ENCODE measurements around the gene PIP4K2C.
"Not testable (repeated sequence)": the region's sequence is repeated elsewhere in the genome, so short reads cannot be mapped to it uniquely, and the experiment has no call there.

The PIP4K2C gene

GRCh38 chr12:57615637-57616036, 24.6 kb downstream of the PIP4K2C start:
- Histone ChIP-seq H3K27ac (ENCODE audit: insufficient read depth, low read depth, low read length, poor library complexity, severe bottlenecking) (no peak overlapping the region), H3K27me3 (ENCODE audit: control insufficient read depth, insufficient read depth, low read length, poor library complexity, severe bottlenecking) (peaks cover 54% of the 10 kb centered on the region), H3K9me3 (ENCODE audit: control insufficient read depth, low read length) (no peaks in the 10 kb centered on the region), H3K4me1 (ENCODE audit: control insufficient read depth, insufficient read depth, low read length) (peaks cover 4% of the 10 kb centered on the region), H3K36me3 (ENCODE audit: control insufficient read depth, insufficient read depth, low read length) (no peaks in the 10 kb centered on the region), H3K4me3 (ENCODE audit: insufficient read depth, low read depth, low read length) (no peak overlapping the region)
- 92 to 93% methylated on average over 5 of the region's 5 CpGs for WGBS, 2 experiments

GRCh38 chr12:57616383-57617101, 25.6 kb downstream of the PIP4K2C start:
- no peaks in the 10 kb centered on the region for H3K36me3 ChIP-seq (ENCODE audit: control insufficient read depth, insufficient read depth, low read length)
- no peak overlapping the region for H3K27ac ChIP-seq (ENCODE audit: insufficient read depth, low read depth, low read length, poor library complexity, severe bottlenecking)
- peaks cover 60% of the 10 kb centered on the region for H3K27me3 ChIP-seq (ENCODE audit: control insufficient read depth, insufficient read depth, low read length, poor library complexity, severe bottlenecking)
- H3K4me1 ChIP-seq (ENCODE audit: control insufficient read depth, insufficient read depth, low read length) = peaks cover 4% of the 10 kb centered on the region
- WGBS, 2 experiments = 89 to 94% methylated on average over 3 of the region's 3 CpGs
- no peaks in the 10 kb centered on the region for H3K9me3 ChIP-seq (ENCODE audit: control insufficient read depth, low read length)
- no peak overlapping the region for H3K4me3 ChIP-seq (ENCODE audit: insufficient read depth, low read depth, low read length)

GRCh38 chr12:57617942-57618341, 26.9 kb downstream of the PIP4K2C start:
- Histone ChIP-seq H3K27me3 (ENCODE audit: control insufficient read depth, insufficient read depth, low read length, poor library complexity, severe bottlenecking) (peaks cover 64% of the 10 kb centered on the region), H3K9me3 (ENCODE audit: control insufficient read depth, low read length) (no peaks in the 10 kb centered on the region), H3K4me1 (ENCODE audit: control insufficient read depth, insufficient read depth, low read length) (no peaks in the 10 kb centered on the region), H3K4me3 (ENCODE audit: insufficient read depth, low read depth, low read length) (no peak overlapping the region), H3K36me3 (ENCODE audit: control insufficient read depth, insufficient read depth, low read length) (no peaks in the 10 kb centered on the region), H3K27ac (ENCODE audit: insufficient read depth, low read depth, low read length, poor library complexity, severe bottlenecking) (no peak overlapping the region)
- WGBS, 2 experiments = 78% methylated on average over 11 of the region's 11 CpGs

- not testable (repeated sequence) for H3K4me3 ChIP-seq (ENCODE audit: insufficient read depth, low read depth, low read length); H3K36me3 ChIP-seq (ENCODE audit: control insufficient read depth, insufficient read depth, low read length); H3K27ac ChIP-seq (ENCODE audit: insufficient read depth, low read depth, low read length, poor library complexity, severe bottlenecking); H3K9me3 ChIP-seq (ENCODE audit: control insufficient read depth, low read length); H3K4me1 ChIP-seq (ENCODE audit: control insufficient read depth, insufficient read depth, low read length)
- WGBS, 2 experiments = 82 to 83% methylated on average over 6 of the region's 6 CpGs
- H3K27me3 ChIP-seq (ENCODE audit: control insufficient read depth, insufficient read depth, low read length, poor library complexity, severe bottlenecking) = peaks cover 67% of the 10 kb centered on the region
Measured at GRCh38 chr12:57618431-57618830, 27.4 kb downstream of the PIP4K2C start.

- no peaks in the 10 kb centered on the region for H3K9me3 ChIP-seq (ENCODE audit: control insufficient read depth, low read length)
- WGBS, 2 experiments = 42 to 51% methylated on average over 15 to 16 of the region's 16 CpGs
- no peaks in the 10 kb centered on the region for H3K36me3 ChIP-seq (ENCODE audit: control insufficient read depth, insufficient read depth, low read length)
- peaks cover 73% of the 10 kb centered on the region for H3K27me3 ChIP-seq (ENCODE audit: control insufficient read depth, insufficient read depth, low read length, poor library complexity, severe bottlenecking)
- no peak overlapping the region for H3K27ac ChIP-seq (ENCODE audit: insufficient read depth, low read depth, low read length, poor library complexity, severe bottlenecking)
- peak overlapping the region; percentile 12 for H3K4me3 ChIP-seq (ENCODE audit: insufficient read depth, low read depth, low read length)
- no peaks in the 10 kb centered on the region for H3K4me1 ChIP-seq (ENCODE audit: control insufficient read depth, insufficient read depth, low read length)
Measured at GRCh38 chr12:57618966-57619433, 28.0 kb downstream of the PIP4K2C start.

GRCh38 chr12:57619434-57620244, 28.6 kb downstream of the PIP4K2C start:
- H3K4me3 ChIP-seq (ENCODE audit: insufficient read depth, low read depth, low read length) = peak overlapping the region; percentile 12
- H3K36me3 ChIP-seq (ENCODE audit: control insufficient read depth, insufficient read depth, low read length) = no peaks in the 10 kb centered on the region
- no peak overlapping the region for H3K27ac ChIP-seq (ENCODE audit: insufficient read depth, low read depth, low read length, poor library complexity, severe bottlenecking)
- peaks cover 79% of the 10 kb centered on the region for H3K27me3 ChIP-seq (ENCODE audit: control insufficient read depth, insufficient read depth, low read length, poor library complexity, severe bottlenecking)
- WGBS, 2 experiments = 14 to 15% methylated on average over 46 of the region's 46 CpGs
- H3K4me1 ChIP-seq (ENCODE audit: control insufficient read depth, insufficient read depth, low read length) = no peaks in the 10 kb centered on the region
- no peaks in the 10 kb centered on the region for H3K9me3 ChIP-seq (ENCODE audit: control insufficient read depth, low read length)

- H3K36me3 ChIP-seq (ENCODE audit: control insufficient read depth, insufficient read depth, low read length) = no peaks in the 10 kb centered on the region
Measured at GRCh38 chr12:57620245-57620935, 29.4 kb downstream of the PIP4K2C start.

GRCh38 chr12:57620936-57621496, 30.0 kb downstream of the PIP4K2C start:
- 3 to 5% methylated on average over 42 of the region's 42 CpGs for WGBS, 2 experiments
- no peaks in the 10 kb centered on the region for H3K9me3 ChIP-seq (ENCODE audit: control insufficient read depth, low read length)
- peaks cover 90% of the 10 kb centered on the region for H3K27me3 ChIP-seq (ENCODE audit: control insufficient read depth, insufficient read depth, low read length, poor library complexity, severe bottlenecking)
- peak overlapping the region; percentile 35 for H3K4me3 ChIP-seq (ENCODE audit: insufficient read depth, low read depth, low read length)
- H3K27ac ChIP-seq (ENCODE audit: insufficient read depth, low read depth, low read length, poor library complexity, severe bottlenecking) = no peak overlapping the region
- H3K36me3 ChIP-seq (ENCODE audit: control insufficient read depth, insufficient read depth, low read length) = no peaks in the 10 kb centered on the region
- no peaks in the 10 kb centered on the region for H3K4me1 ChIP-seq (ENCODE audit: control insufficient read depth, insufficient read depth, low read length)

More at GRCh38 chr12:57620245-57620935, 29.4 kb downstream of the PIP4K2C start:
- H3K9me3 ChIP-seq (ENCODE audit: control insufficient read depth, low read length) = no peaks in the 10 kb centered on the region
- 22 to 23% methylated on average over 13 of the region's 13 CpGs for WGBS, 2 experiments
- H3K4me1 ChIP-seq (ENCODE audit: control insufficient read depth, insufficient read depth, low read length) = no peaks in the 10 kb centered on the region
- peaks cover 87% of the 10 kb centered on the region for H3K27me3 ChIP-seq (ENCODE audit: control insufficient read depth, insufficient read depth, low read length, poor library complexity, severe bottlenecking)
- H3K27ac ChIP-seq (ENCODE audit: insufficient read depth, low read depth, low read length, poor library complexity, severe bottlenecking) = no peak overlapping the region
- H3K4me3 ChIP-seq (ENCODE audit: insufficient read depth, low read depth, low read length) = no peak overlapping the region

- Histone ChIP-seq H3K27me3 (ENCODE audit: control insufficient read depth, insufficient read depth, low read length, poor library complexity, severe bottlenecking) (peaks cover 95% of the 10 kb centered on the region), H3K9me3 (ENCODE audit: control insufficient read depth, low read length) (no peaks in the 10 kb centered on the region), H3K27ac (ENCODE audit: insufficient read depth, low read depth, low read length, poor library complexity, severe bottlenecking) (no peak overlapping the region), H3K36me3 (ENCODE audit: control insufficient read depth, insufficient read depth, low read length) (no peaks in the 10 kb centered on the region), H3K4me3 (ENCODE audit: insufficient read depth, low read depth, low read length) (peak overlapping the region; percentile 35), H3K4me1 (ENCODE audit: control insufficient read depth, insufficient read depth, low read length) (no peaks in the 10 kb centered on the region)
- WGBS, 2 experiments = 2 to 3% methylated on average over 49 of the region's 49 CpGs
Measured at GRCh38 chr12:57621497-57622292, 30.7 kb downstream of the PIP4K2C start.
